Ishikawa (cell line): ENCODE measurements around the gene P2RY2.

Experiments used
- CEBPB ChIP-seq: IDR thresholded peaks from 2 replicates; pipeline ENCODE4 v1.6.1; 2012
- EP300 ChIP-seq: IDR thresholded peaks from 2 replicates; pipeline ENCODE4 v1.6.1; 2012; ENCODE audit warnings: borderline replicate concordance
- NFIC ChIP-seq: IDR thresholded peaks from 2 replicates; pipeline ENCODE4 v1.6.1; 2012
- TCF12 ChIP-seq: IDR thresholded peaks from 2 replicates; pipeline ENCODE4 v1.6.1; 2012; ENCODE audit warnings: low read depth
- YY1 ChIP-seq: IDR thresholded peaks from 2 replicates; pipeline ENCODE4 v1.6.1; 2012; ENCODE audit warnings: low read depth
- TF ChIP-seq, protein P1 (sequence below): IDR thresholded peaks from 2 replicates; pipeline ENCODE4 v1.6.1; 2012

- TF ChIP-seq EP300 (no peak), YY1 (no peak), TCF12 (0 out of 2 replicates have a peak, but pooled peaks have one; percentile 26), NFIC (no peak), CEBPB (no peak)
- TF ChIP-seq, protein P1, sequence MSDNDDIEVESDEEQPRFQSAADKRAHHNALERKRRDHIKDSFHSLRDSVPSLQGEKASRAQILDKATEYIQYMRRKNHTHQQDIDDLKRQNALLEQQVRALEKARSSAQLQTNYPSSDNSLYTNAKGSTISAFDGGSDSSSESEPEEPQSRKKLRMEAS, result no peak
Observed at GRCh38 chr11:73269459-73270015, 51.5 kb downstream of the P2RY2 start.
